Measurements from ENCODE around the gene CPB2.

Gene CPB2, protein sequence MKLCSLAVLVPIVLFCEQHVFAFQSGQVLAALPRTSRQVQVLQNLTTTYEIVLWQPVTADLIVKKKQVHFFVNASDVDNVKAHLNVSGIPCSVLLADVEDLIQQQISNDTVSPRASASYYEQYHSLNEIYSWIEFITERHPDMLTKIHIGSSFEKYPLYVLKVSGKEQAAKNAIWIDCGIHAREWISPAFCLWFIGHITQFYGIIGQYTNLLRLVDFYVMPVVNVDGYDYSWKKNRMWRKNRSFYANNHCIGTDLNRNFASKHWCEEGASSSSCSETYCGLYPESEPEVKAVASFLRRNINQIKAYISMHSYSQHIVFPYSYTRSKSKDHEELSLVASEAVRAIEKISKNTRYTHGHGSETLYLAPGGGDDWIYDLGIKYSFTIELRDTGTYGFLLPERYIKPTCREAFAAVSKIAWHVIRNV

DNA sequence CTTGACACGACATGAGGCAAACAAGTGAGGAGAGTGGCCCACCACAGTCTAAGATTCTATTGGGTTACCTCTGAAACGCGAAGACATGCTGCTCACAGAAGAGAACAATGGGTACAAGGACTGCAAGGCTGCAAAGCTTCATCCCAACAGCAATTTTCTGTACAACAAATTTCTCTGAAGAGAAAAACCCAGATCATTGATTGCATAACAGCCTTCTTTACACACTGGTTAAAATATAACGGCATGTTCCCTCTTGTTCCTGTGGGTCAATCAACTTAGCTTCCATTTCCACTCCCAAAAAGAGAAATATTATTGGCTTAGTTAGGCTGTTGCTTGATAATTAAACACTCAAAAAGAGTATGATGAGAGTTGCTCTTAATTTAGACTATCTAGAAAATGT is at the start of gene CPB2:
CPB2 (minus strand) TSS at position 166 of the 400 bp plus-strand sequence; CDS start at position 142, 24 bp downstream.
- no peak for DNase-seq

DNA sequence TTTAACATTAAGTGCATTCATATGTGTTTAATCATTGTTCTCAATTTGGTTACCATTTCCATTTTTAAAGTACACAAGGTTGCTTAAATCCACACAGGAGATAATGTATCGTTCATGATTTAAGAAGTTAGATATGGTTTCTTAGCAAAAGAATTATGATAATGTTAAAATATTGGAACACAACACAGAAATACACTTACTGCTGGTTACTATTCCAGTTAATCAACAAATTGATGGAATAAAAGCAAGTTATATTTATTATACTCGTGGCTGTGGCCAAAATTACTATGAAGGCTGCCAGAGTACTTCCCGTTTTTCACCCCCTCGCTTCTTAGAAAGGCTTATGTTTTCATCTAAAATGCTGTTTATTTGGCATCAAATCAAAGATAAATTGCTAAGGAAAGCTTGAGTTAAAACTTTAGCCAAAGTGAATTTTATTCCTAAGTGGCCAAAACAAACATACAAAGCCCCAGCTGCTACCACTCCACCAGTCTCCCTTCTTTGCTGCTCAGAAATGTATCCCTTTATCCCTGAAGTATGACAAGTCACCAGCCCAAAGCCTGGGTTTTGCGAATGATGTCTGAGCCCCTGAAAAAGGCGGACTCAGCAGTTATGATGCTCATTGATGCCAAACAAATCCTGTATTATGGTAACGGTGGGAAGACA is 49.4 kb upstream of the CPB2 start:
- no peak for DNase-seq

DNA sequence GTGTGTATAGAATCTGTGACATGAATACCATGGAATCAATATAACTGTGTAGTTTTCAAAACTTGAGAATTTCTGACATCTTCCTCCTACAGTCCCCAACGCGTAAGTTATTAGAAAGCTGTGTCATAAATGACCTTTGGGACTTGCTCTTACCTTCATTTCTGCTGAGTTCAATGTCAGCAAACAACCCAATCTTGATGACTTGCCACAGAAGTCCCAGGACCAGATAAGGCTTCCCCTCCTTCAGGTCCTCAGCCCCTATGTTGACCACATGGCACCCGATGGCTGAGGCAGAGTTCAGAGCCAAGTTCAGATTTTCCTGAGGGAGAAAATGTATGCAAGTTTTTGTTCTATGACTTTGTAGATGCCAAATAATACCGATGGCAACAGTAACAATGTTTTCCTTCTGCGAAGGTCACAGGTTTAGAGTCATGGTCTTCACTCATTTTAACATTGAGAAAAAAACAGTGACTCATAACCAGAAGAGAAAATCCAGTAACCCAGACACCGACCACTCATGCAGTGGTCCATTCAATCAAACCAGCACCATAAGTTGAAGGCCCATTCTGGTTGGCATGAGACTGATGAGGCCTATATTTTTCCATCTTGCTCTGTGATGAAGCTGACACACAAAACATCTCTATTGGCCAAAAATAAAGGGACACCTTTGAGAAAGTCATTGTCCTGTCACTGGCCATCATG is 47.9 kb upstream of the CPB2 start:
- DNase-seq, result no peak

DNA sequence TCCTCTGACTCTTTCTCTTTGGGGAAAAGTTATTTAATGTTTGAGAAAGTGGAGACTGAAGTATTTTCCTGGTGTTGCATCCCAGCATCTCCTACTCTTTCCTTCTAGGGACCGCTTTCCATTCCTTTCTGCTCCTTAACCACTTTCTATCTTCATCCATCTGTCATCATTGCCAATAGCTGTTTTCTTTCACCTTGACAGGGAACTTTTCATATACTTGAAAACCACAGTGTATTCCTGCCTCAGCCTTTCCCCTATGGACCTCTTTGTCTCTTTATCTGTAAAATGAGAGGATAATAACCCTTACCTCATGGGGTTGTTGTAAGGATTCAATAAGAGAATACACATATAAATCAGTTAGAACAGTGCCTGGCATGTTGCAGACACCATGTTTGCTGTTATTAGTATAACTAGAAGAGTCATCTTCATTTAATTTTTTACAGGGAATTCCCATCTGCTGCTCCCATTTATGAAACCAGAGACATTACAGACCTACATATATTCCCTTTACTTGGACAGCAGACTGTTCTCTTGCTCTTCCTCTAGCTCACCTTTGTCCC is 45.4 kb upstream of the CPB2 start:
- no peak for DNase-seq

DNA sequence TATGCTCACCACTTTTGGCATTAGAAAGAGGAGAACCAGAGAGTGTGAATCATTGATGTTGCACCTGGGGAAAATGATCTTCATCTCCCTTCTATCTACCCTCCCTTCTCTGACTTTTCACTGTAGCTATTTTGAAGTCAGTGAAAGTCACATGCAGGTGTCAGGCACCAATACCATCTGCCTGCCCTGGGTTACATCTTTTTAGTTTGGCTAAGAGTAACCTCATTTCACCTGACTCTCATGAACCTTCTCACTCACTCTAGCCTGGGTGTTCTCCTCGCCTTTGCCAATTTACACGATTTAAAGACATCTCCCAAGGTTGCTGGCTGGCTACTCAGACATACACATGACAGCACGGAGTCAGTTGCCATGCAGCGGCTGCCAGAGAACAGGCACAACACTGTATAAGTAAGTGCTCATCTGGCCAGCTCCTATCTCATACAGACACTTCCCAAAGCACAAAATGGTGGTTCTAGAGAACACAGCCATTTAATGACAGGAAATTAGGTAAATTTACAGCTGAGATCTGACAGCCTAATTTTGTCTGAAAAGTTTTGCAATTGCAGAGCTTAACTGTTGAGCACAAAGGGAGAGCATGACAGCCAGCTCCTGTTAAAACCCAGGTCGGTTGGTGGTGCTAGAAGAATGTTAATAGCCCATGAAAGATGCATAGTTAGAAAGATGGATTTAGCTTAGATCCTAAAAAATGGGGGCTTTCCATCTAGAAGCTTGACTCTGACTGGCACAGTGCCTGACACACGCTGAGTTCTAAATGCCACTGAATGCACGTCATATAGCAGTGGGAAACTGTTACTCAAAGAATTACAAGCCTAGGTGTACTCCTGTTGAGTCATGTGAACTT is 44.7 kb upstream of the CPB2 start:
- no peak for DNase-seq

DNA sequence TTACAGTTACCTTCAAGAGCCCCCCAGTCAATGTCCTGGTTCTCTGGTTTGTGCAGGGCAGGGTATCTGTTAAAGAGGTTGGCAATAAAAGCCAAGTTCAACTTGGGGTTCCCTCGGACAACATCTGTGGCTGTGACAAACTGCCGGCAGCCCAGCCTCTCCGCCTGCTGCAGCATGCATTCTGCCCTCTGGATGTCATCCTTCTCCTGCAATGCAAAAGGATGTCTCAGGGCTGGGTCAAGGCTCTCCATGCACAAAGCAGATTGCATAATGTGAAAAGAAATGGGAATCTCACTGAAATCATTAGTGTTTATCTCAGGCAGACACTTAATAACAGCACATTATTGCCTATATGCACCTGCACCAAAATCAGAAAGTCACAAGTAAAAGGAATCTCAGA is 42.1 kb upstream of the CPB2 start:
- no peak for DNase-seq

DNA sequence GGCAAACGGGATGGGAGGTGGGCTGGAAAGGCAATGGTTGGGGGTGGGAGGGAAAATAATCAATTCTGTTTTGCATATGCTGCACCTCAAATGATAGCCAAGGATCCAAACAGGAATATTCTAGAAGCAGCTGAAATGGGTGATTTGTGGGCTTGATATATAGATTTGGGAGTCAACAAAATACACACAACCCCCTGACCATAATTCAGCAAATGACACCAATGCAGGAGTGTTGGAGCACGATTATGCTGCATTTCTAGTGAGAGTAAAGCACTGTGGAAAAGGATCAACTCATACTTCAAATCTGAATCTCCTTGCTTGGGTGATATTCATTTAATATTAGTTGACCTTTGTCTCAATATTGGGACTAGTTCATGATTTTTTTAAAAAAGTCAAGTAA is 41.1 kb upstream of the CPB2 start:
- DNase-seq, result no peak

DNA sequence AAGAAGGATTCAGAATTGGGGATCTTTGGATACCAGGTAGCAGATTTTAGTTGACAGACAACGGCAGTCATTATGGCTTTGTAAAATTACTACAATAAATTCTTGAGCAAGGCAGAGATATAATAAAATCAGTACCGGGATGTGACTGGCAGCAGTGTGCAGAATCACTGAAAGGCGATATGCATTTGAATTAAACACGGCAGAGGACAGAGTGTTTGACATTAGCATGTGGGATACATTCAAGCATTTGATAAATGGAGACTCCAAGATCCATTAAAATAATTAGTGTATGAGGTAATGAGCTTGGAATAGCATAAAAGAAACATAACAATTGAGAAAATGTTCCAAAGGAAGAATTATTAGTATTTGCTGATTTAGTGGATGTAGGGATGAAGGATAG is 40.3 kb upstream of the CPB2 start:
- DNase-seq, result no peak

DNA sequence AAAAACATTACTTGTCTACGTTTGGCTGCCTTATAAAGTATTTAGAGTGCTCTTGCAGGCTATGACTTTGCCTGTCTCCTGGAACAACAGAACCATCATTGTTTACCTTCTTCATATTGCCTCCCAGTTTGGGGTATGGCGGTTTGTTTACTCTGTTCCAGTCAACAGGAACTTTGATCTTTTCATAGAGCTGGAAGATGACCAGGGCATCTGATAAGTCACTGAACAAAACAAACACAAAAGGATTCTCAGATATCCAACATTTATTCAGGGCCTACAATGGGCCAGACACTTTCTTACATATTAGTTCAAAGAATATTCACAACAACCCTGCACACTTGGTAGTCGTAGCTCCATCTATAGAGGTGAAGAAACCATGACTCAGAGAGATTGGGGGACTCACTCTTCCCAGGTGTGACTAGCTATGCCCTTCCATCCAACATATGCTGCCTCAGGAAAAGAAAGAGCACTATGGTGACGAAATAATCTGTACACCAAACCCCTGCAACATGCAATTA is 38.4 kb upstream of the CPB2 start:
- no peak for DNase-seq

DNA sequence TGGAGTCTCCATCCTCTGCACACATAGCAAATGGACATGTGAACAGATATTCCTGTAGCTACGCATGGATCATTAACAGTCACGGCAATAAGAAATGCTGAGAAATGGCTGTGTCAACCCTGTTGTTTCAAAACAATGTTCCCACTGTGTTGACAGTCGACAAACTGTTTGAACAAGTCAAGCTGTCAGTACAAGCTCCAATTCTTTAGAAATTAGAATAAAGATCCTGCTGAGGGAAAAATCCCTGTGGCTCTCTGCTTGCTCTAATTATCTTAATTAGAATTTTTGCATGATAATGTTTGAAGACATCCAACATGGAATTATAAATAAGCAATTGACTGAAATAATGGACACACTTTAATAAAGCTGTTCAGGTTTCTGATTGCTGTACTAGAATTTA is 37.9 kb upstream of the CPB2 start:
- no peak for DNase-seq

DNA sequence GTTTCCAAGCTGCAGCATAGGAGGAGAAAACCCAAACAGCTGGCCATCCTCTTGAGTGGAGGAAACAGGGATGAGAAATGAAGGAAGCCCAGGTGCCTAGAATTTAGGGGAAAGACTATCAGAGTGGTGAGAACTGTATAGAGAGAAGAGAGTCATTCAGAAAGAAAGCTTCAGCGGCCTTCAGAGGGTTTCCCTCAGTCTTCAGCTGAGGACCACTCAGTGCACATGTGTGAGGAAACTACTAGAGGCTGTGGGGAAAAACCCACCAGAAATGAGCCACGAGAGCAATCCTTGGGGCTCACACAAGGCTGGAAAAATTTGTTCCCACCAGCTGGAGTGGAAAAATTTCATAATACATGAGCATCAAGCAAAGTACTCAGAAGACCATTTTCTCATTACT is 35.2 kb upstream of the CPB2 start:
- no peak for DNase-seq

DNA sequence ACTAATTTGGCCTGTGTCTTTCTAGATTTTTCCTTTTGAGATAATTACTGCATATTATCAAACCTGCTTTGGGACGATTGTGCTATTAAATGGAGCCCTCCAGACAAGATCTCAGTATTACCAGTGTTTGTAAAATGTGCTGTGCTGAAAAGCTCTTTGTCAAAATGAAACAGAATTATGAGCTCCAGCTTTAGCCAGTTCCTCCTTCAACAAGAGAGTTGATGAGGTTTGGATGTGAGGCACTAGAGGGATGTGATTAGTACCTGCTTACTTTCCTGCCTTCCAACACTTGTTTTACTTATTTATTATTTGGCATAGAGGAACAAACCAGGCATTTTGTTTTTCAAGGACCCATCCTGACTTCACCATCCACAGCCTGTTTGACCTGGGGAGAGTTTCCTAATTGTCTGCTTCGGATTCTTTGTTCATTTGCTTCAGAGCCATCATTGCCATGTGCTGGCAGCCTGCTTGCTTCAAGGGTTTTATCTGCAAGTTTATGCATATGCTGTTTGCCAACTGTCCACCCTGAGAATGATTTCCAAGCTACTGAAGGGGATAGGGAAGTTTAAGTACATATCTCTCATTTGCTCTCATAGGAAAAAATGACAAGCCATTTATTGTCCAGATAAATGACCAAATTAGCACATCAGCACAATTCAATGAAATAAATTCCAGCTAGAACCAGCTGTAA is 32.9 kb upstream of the CPB2 start:
- no peak for DNase-seq

DNA sequence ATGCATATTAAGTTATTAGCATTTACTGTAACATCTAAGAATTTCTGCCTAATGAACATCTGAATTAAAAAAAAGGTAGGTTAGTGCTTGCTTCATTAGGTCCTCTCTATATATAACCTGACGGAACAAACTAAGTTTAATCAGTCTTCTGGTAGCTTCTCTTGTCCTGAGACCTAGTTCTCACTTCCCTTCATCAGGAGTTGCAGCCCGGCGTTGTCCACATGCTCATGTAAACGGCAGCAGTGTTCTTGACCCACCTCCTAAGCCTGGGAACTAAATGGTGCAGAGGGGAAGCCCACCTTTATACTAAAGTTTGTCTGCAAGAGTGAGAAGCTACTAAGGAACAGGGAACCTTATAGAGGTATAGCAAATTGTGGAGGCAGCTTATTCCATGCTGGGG is 31.9 kb upstream of the CPB2 start:
- no peak for DNase-seq

DNA sequence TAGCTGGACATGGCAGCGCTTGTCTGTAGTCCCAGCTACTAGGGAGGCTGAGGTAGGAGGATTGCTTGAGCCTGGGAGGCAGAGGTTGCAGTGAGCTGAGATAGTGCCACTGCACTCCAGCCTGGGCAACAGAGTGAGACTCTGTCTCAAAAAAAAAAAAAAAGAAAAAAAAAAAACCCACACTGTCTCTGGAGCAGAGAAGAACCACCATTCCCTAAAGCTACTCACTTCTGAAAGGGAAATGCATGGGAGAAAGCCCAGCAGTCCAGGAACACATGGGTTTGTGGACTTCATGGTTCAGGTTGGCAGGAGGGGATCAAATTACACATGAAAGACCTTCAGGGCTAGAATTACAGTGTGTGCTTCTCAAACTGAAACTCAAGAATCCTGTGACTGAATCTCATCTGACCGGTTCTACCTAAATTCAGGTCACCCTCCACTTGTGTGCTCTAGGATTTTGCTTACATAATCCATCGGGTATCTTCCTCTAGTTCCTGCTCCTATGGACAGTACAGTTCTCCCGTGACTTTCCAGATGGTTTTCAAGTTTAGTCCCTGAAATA is 30.2 kb upstream of the CPB2 start:
- DNase-seq, result no peak

DNA sequence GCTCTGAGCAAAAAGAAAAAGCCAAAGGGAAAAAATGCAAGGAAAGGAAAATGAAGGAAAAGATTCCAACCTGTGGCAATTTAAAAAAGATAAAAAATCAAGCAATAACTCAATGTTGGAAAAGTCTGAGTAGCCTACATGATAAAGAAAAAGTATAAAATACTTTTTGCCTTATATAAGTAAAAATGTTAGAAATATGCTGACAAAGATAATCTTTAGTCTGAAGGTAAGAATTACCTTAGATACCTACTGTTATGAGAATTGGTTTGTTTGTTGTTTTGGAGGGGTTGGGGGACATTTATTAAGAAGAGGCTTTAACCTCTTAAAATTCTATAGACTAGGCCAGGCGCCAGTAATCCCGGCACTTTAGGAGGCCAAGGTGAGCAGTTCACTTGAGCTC is 29.7 kb upstream of the CPB2 start:
- no peak for DNase-seq

DNA sequence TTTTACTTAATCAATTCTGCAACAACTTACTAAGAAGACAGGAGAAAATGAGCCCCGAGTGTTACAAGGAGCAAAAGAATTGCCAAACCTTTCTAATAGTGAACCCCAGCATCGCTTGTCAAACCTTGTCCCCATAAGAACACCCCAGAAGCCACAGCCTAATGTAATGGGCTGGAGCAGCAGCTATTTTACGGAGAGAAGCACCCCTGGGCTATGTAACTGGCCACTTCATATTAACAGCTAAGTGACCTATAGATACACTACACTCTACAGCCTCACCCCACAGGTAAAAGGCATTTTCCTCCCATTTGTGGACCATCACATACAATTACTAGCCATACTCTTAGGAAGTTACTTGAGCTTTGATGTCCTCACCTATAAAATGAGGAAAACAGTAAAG is 27.3 kb upstream of the CPB2 start:
- DNase-seq, result no peak

DNA sequence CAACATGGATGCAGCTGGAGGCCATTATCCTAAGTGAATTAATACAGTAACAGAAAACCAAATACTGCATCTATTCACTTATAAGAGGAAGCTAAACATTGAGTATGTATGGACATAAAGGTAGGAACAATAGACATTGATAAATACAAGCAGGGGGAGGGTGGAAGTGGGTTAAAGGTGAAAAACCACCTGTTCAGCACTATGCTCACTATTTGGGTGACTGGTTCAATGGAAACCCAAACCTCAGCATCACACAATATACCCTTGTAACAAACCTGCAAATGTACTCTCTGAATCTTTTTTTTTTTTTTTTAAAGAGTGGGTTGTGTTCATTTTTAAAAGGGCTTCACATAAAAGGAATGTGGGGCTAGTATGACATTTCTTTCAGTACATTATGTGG is 26.9 kb upstream of the CPB2 start:
- DNase-seq, result no peak

DNA sequence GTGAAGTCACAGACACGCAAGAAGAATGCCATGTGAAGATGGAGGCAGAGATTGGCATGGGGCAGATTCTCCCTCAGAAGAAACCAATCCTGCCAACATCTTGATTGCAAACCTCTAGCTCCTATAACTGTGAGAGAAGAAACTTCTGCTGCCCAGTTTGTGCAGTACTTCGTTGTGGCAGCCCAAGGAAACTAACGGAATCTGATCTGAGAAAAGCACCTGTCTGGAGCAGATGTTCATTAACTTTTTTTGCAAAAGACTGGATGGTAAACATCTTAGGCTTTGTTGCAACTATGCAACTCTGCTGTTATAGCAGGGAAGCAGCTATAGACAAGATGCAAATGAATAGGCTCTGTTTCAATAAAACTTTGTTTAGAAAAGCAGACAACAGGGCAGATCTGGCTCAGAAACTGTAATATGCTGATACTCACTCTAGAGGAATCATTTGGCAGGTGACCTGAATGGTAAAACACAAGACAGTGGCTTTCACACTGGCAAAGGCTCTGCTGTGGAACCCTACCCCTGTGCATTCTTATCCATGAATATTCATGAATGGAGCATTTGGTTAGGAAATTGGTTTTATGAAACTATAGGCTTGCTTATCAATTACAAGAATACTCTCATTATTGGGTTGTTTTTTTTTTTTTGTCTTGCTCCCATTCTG is 25.3 kb upstream of the CPB2 start:
- DNase-seq, result no peak

DNA sequence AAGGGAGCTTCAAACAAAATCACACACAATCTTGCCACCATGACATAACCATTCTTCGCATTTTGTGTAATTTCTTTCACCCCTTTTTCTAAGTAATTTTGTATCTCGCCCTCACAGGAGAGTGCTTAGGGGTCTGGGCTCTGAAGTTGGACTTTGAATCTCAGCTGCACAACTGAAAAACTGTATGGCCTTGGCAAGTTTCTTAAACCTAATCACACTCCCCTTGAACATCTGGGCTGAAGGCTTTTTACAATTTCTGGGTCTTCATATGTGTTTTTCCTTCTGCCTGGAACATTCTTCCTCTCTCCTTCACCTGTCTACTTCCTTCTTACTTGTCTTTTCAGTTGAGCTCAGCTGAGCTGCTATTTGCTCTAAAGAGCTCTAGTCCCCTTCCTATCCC is 24.3 kb upstream of the CPB2 start:
- no peak for DNase-seq

DNA sequence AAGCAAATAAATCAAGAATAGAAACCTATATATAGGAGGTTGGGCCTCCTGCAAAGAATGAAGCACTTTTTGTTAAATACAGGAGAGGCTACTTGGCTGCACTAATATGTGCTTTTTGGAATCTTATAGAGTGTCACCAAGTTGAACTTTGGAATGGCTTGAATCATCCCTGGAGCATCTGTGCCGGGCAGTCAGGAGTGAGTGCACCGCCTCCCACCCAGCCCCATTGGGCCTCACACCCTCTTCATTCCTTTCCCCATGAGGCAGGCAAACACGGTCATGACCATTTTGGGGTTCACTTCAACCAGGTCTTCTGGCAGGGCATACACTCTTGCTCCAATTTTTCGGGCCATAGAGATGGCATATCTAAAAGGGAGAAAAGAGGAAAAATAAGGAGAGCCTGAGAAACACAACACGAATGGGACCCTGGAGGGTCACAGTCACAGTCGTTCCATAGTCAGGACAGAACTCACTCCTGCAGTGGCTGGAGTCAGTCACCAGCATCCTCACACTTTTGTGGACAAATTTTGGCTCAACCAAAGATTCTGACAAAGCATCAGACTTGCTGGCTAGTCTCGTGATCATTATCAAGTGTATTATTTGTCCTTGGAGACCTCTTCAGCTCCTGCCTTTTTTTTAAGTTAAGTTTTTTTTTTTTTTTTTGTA is 22.7 kb upstream of the CPB2 start:
- DNase-seq, result no peak
